ENCODE data around the gene SRI.

SRI gene

DNA sequence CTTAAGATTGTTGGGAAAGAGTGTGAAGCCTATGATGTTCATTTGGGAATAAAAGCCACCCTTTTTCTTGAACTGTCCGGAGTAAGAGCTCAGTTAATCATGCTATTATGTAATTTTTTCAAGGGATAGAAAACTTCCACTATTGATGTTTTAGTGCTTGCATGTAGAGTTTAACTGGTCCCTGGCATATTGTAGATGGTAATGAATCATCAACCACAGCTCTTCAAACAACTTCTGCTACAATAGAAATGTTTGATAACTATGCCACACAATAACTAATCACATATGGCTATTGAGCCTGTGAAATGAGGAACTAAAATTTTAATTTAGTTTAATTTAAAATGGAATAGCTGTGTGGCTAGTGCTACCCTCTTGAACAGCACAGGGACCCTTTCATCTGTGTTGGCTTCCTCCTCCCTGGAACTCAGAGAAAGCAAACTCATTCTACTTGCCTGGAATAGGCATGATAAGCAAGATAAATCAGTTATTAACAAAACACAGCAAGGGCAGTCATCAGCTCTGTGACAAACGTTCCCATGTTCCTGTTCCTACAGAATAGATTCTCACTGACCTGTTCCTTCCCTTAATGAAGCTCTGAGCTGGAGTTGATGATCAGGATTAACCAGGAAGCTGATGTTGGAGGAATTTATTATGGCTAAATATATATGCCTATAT is 4.9 kb upstream of the SRI start:
- DNase-seq (ENCODE audit: low spot score): no peak

DNA sequence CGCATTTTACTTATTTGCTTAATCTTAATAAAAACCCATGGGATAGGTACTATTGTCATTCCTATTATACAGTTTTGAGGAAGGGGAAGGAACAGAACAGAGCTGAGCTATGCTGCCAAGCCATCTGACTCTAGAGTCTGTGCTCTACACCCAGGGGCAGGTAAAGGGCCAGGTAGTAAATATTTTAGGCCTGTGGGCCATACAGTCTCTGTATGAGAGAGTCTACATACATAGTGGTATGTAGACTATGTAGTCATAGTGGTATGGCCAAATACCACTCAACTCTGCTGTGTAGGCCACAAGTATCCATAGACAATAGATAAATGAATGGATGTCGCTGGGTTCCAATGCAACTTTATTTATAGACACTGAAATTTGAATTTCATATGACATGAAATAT is 3.4 kb upstream of the SRI start:
- no peak for DNase-seq (ENCODE audit: low spot score)

DNA sequence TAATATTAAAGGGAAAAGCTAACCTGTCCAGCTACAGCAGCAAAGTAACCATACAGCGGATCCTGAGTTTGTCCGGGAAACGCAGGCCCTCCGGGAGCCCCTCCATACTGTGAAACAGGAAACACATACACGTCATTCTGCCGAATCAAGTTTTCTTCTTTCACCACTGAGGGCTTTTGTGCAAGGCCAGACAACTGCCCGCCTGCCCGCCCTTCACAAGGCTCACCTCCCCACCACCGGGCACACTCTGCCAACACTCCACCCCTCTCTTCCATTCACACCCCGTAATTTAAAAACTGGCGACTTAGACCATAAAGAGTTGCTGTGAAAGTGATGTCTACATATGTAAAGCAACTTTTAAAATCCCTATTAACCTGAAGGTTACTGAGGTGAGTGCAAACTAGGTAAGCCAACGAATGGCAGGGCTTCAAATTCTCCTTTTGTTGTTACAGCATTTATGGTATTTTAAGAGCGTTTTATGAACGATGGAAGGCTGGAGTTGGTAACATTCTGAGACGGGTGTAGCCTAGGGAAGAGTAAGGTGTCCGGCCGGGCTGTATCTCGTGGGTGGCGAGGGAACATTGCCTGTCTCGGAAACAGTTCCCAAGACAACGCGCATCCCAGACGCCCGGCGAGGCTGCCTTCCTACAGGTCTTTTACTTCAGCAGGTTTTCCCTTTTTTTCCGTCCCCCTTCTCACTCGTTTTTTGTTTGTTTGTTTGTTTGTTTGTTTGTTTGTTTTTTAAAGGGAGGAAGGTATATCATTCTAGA is 817 bp downstream of the SRI start:
- DNase-seq (ENCODE audit: low spot score): peak; percentile 65

DNA sequence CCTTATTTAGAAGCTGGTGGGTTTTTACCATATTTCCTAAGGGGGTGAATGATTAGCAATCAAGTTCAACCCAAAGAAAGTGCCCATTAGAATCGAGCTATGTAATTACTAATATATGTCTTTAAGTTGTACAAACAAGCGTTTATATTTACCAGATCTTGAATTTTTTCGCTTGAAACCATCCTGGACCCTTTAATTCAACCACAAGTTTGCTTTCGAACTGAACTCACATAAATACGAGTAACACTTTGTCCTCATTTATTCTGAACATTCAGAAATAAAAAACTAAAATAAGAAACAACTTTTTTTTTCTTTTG is 1.5 kb downstream of the SRI start:
- no peak for DNase-seq (ENCODE audit: low spot score)

DNA sequence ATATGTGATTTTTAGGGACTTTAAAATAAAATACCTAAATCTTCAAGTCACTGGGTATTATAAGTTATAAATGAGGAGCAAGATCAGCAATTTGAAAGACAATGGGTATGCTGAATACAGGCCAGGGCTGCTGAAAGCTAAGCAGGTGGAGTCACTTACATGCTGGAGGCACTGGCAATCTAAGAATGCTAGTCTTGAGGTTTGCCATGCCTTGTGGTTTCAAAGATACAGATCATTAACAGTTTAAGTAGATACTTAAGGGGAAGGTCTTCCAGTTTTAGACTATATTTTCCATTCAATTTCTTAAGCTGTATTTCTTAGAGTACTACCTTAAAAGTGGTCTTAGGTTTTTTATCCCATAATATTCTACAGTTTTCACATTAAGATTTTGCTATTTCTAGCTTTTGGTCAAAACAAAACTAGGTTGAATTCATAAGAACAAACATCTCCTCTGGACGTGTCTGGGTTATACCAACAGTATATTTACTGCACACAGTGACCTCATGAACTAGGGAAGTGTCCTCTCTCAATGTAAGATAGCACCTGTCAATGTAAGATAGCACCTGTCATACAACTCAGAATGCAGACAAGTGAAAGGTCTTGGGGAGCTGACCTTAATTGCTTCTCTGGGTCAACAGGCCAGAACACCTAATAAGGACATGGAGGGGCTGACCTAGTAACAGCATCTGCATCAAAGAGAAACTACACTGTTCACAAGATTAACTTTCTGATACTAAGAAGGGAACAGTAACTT is 2.0 kb downstream of the SRI start:
- no peak for DNase-seq (ENCODE audit: low spot score)

DNA sequence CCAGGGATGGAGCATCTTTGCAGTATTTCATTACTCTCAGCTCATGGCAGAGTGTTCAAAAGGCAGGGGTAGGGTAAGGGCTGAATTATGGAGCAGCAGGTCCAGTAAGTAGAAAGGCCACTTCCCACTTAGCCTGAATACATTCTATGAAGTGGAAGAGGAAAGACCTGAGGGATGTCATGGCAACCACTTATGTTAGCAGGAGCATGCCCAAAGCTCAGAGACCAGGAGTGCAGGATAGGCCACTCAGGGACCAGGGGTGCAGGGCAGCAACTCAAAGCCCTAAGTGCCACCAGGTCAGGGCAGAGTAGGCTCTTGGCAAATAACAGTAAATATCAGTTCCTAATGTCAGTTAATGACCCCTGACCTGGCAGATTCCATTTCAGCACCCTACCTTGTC is 3.6 kb downstream of the SRI start:
- no peak for DNase-seq (ENCODE audit: low spot score)

DNA sequence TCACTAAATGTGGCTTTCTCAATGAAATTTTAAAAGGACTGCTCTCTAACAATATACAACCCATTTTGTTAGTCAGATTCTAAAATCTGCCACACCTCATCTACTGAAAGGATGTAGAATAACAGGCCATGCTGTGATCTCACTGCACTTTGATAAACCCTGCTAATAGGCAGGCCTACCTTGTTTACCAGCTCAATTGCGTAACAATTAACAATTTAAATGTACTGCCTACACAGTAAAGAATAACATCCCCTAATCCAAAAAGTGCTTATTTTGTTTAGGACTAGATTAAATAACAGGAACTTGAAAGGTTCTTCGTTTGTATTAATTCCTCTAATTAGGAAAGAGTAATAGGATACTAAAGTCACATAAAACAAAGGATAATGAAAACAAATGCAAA is 4.5 kb downstream of the SRI start:
- DNase-seq (ENCODE audit: low spot score): no peak

DNA sequence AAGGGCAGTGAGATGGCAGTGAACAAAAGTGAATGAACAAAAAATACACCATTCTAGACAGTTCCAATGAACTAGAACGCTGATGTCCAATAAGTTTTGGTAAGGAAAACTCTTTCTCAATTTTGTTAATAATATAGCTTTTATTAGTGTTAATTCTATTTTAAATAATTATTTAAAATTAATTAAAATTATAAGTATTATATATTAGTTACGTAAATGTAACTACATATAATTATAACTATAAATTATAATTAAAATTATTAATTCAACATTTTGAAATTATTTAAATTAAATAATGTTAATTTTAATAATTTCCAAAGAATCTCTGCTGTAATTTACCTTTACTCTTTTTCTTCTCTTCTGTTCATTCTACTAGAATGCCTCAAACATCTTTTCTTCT is 5.4 kb downstream of the SRI start:
- DNase-seq (ENCODE audit: low spot score): no peak

DNA sequence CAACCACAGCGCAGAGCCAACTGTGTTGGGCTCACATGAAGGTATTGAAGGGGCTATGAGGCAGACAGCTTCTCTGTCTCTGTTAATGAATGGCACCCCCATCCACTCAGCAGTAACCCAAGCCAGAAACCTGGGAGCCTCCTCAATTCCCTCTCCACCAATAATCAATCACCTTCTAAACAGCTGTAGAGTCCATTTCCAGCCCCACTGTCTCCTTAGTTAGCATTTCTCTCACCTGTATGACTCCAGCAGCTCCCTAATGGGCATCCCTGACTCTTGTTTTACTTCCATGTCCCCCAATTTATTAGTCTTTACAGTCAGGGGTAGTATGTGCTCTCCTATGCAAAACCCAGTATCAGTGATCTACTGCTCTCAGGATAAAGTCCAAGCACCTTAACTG is 6.9 kb downstream of the SRI start:
- DNase-seq (ENCODE audit: low spot score): no peak

DNA sequence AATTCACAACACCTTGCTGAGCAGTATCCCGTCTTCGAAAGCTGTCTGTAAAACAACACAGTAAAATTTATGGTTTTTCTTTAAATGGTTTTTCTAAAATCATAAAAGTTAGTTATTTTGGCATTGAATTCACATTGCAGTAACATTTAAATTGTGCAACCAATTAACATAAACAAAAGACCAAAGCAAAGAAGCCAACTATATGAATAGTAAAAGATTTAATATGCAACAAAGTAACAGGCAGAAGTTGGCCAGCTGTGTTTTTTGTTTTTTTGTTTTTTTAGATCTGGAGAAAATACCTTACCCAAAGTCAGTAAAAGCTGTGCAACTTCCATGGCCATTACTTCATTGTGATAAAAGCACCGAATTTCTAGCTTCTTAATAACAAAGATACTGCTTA is 11.3 kb downstream of the SRI start:
- DNase-seq (ENCODE audit: low spot score): no peak

DNA sequence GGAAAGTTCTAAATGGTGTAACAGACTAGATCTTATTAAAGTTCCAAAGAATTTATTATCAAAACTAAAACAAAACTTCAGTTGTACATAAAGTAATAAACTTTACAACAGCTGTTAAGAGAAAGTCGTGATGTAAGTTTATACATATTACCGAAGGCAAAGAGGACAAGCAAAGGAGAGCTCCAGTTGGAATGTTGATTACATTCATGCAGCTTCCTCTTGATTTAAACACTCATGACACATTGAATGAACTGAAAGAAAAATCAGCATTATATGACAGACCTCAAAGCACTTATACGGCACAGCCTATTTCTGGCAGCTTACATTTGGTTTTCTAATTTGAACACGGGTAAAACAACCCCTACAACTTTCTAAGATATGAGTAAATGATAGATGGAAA is 13.6 kb downstream of the SRI start:
- no peak for DNase-seq (ENCODE audit: low spot score)

DNA sequence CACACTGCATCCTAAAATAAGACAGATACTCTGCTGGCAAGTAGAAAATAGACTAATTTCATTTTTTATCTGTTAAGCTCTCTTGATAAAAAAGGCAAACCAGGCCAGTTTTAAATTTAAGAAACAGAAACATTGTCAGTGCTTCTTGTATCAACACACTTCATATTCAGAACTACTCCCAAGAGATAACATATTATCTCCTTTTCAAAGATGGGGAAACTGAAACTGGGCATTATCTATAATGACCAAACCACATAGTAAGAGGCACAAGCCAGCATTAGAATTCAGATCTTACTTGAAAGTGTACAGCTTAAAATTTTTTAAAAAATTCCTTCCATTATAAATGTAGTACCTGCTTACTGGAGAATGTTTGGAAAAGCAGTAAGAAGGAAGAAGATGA is 14.7 kb downstream of the SRI start:
- no peak for DNase-seq (ENCODE audit: low spot score)

DNA sequence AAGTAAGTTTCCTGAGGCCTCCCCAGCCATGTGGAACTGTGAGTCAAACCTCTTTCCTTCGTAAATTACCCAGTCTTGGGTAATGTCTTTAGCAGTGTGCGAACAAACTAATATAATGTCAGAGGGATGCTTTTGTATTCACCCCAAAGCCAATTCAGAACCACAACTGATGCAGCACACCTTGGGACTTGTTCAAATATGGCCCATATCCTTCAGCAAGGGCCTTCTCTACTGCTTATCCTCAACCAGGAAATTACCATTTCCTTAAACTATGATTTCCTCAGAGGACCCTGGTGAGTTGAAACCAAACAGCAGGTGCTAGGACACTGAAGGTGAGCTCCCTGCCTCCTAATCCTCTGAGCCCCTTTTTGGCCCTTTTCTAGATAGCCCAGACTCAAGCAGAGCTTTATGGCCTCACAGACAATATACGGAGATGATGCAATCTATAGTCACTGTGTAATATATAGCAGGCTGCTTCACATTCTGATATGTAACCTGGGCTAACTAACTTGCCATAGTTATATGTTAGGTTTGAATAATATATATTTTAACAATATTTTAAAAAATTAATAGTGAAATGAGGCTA is 15.2 kb downstream of the SRI start:
- DNase-seq (ENCODE audit: low spot score): no peak

DNA sequence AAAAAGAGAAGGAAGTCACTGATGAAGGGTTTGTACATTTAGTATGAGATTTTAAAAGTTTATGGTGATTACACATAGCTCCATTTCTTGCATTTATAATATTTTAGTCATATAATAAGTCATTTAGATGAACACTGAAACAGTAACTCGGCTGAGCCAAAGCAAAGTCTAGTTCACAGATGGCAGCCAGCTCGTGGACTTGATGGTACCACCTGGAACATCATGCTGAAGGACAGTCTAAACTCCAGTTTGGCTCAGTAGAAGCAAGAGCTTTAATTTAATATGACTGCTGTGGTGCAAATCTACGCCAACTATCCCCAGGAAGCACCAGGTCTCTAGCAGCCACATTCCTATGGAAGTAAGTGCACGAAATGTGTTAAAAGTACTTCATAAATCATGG is 16.4 kb downstream of the SRI start:
- no peak for DNase-seq (ENCODE audit: low spot score)

DNA sequence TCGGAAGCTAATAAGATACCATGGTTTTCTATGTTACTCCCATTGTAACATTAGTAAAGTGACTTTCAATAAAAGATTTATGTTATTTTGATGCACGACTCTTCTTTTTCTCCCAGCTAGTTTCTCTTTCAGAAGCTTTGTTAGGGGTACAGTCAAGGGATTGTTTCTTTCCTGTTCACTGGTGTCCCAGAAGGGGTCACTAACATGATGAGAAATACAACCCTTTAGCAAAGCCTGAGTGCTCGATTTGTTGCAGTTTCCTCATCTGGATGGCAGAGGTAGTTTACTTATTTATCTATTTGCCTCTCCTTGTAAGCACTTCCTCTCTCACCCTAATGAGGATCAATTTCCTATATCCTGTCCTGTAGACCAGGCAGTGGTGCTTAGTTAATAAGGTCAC is 17.0 kb downstream of the SRI start:
- DNase-seq (ENCODE audit: low spot score): no peak

DNA sequence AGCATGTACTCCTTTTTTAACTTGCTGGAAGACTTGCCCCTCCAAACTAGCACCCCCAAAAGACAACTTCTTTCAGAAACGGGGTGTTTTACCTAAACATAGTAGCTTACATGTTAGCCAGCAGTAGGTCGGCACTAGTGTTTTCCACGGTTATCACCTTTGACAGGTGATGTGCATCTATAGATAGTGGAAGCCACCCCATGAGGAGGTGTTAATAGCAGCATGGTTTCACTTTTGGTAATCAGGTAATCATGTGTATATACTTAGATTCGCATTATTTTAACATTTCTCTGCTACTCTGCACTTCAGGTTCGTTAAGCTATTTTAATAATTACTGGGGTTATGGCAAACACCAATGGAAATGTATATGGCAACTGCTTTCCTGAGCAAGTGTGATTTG is 17.6 kb downstream of the SRI start:
- DNase-seq (ENCODE audit: low spot score): no peak

DNA sequence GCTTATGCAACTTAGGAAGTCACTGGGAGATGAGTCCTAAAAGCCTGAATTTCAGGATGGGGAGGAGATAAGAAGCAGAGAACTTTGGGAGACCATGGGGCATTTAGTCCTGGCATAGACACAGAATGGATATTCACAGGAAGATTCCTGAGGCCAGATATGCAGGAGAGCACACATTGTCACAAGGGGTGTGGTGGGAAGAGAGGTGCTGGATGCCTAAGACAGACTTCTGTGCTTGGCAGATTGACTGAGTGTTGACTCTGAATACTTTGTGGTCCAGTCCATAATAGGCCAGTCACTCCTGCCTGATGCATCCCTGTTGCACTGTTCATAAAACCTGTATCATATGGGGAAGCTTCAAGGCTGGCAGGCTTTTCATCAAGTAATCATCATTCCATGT is 18.5 kb downstream of the SRI start:
- no peak for DNase-seq (ENCODE audit: low spot score)

DNA sequence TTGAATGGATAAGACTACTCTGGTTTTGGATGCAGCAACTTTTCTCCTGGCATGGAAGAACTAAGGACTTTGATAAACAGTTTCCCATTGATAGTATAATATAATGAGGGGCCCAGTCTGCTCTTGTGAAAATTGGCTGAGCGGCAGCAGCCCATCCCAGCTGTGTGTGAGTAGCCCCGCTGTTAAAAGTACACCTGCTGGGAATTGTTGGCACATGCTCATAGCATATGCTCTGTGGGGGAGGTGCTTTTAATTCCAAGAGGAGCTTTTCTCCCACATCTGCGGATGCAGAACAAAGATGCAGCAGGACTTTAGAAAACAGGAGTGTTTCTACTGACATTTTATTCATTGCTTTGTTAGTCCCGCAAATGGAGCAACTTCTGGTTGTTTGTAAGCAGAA is 19.0 kb downstream of the SRI start:
- no peak for DNase-seq (ENCODE audit: low spot score)

DNA sequence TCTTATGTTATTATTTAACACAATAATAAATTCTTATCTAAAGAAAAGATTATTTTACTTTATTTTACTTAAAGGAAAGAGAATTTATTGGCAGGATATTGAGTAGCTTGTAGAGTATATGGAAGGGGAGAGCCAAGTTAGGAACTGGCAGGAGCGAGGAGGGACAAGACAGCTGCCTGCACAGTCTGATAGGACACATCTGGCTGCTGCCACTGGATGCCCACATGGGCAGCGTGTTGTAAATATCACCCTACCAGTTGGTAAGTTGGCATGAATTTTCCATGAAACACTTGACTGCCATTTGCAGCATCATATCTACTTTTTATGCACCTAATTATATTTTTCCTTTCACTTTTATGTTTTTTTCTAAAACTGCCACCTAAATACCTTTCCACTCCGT is 19.6 kb downstream of the SRI start:
- DNase-seq (ENCODE audit: low spot score): no peak

DNA sequence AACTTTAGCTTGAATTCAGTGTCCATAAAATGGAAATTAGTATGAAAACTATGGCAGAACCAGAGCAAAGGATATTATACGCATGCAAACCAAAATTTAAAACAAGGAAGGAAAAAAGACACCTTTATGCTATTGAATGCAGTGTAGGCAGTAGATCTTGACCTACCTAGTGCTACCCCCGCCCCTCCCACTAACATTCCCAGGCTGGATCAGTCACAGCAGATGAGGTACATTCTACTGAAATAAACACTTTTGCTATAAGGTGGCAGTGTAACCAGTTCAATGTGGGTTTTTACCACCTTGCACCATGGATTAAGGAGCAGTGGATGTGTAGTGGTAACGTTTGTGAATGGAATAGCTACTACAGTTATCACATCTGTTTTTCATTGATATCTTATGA is 27.9 kb downstream of the SRI start:
- no peak for DNase-seq (ENCODE audit: low spot score)

DNA sequence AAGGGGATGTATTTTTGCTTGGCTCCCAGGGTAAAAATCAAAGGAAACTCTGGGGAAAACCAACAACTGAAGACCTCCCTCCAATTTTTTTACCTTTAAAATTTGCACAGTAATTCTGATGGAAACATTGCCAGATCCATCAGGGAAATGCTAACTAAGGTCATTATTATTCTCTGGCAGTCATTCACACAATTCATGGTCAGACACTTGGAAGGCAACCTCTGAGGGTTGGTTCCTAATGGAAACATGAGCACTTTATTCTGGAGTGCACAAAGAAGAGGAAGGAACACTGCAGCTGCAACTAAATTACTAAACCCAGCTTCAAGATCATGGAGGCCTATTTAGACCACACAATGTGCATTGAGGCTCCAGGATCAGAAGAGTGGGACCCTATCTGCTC is 34.2 kb downstream of the SRI start:
- DNase-seq (ENCODE audit: low spot score): peak; percentile 29

DNA sequence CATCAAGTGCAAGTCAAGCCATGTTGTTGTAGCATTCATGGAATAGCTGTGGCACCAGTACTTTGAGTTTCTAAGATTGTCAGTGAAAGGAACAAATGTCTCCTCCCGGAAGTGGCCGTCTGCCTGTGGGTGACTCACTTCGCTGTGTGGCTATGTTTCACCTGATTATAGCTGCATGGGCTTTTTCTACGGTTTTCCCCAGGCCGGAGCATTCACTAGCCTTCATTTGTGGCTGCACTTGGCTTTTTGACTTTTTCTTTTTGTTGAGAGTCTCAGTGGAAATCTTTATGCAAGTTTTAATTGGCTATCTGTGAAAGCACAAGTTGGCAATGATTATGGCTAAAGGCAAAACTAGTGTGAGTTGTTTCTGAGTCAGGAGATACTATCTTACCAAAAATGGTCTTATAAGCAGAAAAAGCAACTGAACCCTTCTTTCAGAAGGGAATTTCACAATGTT is 35.0 kb downstream of the SRI start:
- no peak for DNase-seq (ENCODE audit: low spot score)

DNA sequence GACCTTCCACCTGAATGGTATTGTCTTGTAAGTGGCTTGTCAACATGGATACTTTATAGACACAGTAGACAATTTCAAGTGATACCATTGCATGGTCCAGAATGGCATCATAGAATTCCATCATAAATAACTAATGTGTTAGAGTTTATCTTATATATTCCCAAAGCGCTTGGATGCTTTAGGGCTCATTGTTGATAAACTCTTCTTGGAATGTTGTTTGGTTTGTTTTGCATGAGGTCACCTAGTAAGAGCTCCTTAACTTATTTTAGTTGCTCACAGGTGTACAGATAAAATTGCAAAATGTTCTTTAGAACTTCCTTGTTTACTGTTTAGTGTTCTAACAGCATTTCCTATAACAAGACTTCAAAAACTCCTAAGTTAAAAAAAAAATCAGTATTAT is 36.8 kb downstream of the SRI start:
- DNase-seq (ENCODE audit: low spot score): no peak
